GM19395 (cell line): ENCODE measurements around the gene ADAMTS4.
"Not testable (repeated sequence)": the region's sequence is repeated elsewhere in the genome, so short reads cannot be mapped to it uniquely, and the experiment has no call there.

ENCODE experiments used
- ATAC-seq: cut with Tn5 transposase; IDR thresholded peaks from one replicate; pipeline ENCODE4 v1.9.1; 2021; ENCODE audit warnings: mild to moderate bottlenecking, moderate library complexity; ENCODE audit not compliant: unreplicated experiment

ADAMTS4 gene

GRCh38 chr1:161198897-161199431, at the start of gene ADAMTS4:
Gene ADAMTS4 (minus strand): TSS chr1:161199054. CDS start chr1:161198627, 427 bp downstream.
- ATAC-seq = no peak

- ATAC-seq = no peak
Measured at GRCh38 chr1:161244888-161245287, 46.0 kb upstream of the ADAMTS4 start.

GRCh38 chr1:161242313-161242712, 43.5 kb upstream of the ADAMTS4 start:
- no peak for ATAC-seq

GRCh38 chr1:161241682-161242081, 42.8 kb upstream of the ADAMTS4 start:
- no peak for ATAC-seq

GRCh38 chr1:161238039-161238473, 39.2 kb upstream of the ADAMTS4 start, which contains the start of gene NR1I3:
Gene NR1I3 (minus strand): TSS chr1:161238203. CDS start chr1:161236565, 1,638 bp downstream.
- no peak for ATAC-seq

- ATAC-seq = no peak
Measured at GRCh38 chr1:161235957-161236775, 37.3 kb upstream of the ADAMTS4 start.

GRCh38 chr1:161233102-161233501, 34.2 kb upstream of the ADAMTS4 start:
- no peak for ATAC-seq

GRCh38 chr1:161230762-161231161, 31.9 kb upstream of the ADAMTS4 start:
- no peak for ATAC-seq

GRCh38 chr1:161229896-161230295, 31.0 kb upstream of the ADAMTS4 start:
- no peak for ATAC-seq

- ATAC-seq = no peak
Measured at GRCh38 chr1:161228032-161228431, 29.2 kb upstream of the ADAMTS4 start.

- ATAC-seq = peak; percentile 48
Measured at GRCh38 chr1:161227196-161227871, 28.5 kb upstream of the ADAMTS4 start.

GRCh38 chr1:161226759-161227158, 27.9 kb upstream of the ADAMTS4 start:
- ATAC-seq = no peak

- no peak for ATAC-seq
Measured at GRCh38 chr1:161226320-161226711, 27.5 kb upstream of the ADAMTS4 start.

GRCh38 chr1:161225534-161226319, 26.9 kb upstream of the ADAMTS4 start, which contains the start of gene TOMM40L:
Gene TOMM40L (plus strand): TSS chr1:161226060. CDS start chr1:161226490, 430 bp downstream.
- ATAC-seq = peak; percentile 97

GRCh38 chr1:161225178-161225533, 26.3 kb upstream of the ADAMTS4 start:
- no peak for ATAC-seq

GRCh38 chr1:161224695-161225087, 25.8 kb upstream of the ADAMTS4 start:
- not testable (repeated sequence) for ATAC-seq

GRCh38 chr1:161223805-161224694, 25.2 kb upstream of the ADAMTS4 start:
- ATAC-seq = no peak

- ATAC-seq = no peak
Measured at GRCh38 chr1:161222175-161223019, 23.5 kb upstream of the ADAMTS4 start.

- no peak for ATAC-seq
Measured at GRCh38 chr1:161220002-161220401, 21.1 kb upstream of the ADAMTS4 start.
